NCI-H146 (cell line): ENCODE results near the gene DCHS2.

Source experiments
- DNase-seq: peaks from one replicate; lab custom pipeline; 2025; lab: John Stamatoyannopoulos, UW

Gene DCHS2

DNA sequence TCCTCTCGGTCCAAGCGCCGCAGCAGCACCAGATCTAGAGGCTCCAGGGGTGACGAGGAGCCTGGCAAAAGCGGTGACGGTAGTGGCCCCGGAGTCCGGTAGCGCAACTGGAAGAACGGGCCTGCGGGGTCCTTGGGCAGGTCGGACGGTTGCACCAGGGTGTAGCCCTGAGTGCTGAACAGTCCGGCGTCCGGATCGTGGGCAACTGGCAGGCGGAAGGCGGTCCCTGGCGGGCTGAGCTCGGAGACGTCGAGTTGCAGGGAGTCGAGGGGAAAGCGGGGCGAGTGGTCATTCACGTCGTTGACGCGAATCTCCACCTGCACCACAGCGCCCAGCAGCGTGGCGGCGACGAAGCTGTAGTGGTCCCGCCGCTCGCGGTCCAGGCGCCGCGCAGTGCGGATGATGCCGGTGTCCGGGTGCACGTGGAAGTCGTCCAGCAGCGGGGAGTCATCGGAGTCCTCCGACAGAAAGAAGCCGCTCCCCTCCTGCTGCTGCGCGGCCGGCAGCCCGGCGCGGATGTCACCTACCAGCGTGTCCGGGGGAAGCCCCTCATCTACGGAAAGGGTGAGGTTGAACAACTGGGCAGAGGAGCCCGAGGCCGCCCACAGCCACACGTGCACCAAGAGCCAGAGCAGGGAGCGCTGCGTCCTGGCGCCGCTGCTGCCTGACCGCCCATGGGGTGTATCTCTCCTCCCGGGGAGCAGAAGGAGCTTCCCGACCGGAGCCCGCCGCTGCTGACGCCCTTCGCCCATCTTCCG lies 837 bp downstream of the DCHS2 start:
- peak; percentile 13 for DNase-seq

- DNase-seq: no peak
Observed at GRCh38 chr4:154490234-154490582, 1.4 kb downstream of the DCHS2 start.

- no peak for DNase-seq
Observed at GRCh38 chr4:154489558-154490233, 1.9 kb downstream of the DCHS2 start.

- DNase-seq: no peak
Observed at GRCh38 chr4:154487145-154487544, 4.5 kb downstream of the DCHS2 start.

DNA sequence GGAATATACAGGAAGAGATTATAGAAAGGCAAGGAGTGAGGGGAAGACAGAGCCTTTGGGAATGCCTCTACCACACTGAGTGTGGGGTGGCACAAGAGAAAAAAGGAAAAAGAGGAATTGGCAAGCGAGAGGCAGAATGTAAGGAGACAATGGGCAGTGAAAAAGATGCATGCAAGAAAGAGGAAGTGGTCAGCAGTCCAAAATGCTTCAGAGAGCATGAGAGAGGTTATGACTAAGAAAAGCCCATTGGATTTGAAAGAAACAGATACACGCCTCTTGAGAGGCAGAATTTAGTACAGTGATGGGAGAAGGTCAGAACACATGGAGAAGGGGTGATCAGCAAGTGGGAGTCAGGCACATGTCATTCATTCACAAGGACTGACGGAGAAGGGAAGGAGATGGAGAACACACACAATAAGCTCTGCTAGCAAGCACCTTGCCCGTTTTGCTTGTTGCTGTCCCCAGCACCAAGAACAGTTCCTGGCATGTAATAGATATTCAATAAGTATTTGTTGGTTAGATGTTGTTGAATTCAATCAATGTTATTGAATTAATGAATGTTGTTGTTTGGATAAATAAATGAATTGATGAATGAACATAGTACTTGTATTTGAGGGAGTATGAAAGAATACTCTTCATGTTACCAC lies 6.3 kb downstream of the DCHS2 start:
- no peak for DNase-seq

DNA sequence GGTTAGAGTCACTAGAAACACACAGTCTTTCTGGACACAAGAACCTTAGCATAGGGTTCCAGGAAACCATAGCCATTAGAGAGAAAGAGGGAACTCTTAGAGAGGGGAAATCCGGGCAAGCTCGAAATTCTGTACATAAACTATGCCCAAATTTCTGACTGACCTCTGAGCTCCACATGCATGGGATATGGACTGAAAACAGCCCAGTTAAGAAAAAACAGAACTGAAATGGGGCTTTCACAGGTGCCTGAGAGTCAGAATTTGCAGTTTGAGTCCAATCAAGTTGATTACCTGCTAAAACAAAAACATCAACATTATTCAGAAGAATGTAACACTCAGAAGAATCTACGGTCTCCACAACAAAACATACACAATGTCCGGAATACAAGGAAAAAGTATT lies 13.1 kb downstream of the DCHS2 start:
- no peak for DNase-seq

DNA sequence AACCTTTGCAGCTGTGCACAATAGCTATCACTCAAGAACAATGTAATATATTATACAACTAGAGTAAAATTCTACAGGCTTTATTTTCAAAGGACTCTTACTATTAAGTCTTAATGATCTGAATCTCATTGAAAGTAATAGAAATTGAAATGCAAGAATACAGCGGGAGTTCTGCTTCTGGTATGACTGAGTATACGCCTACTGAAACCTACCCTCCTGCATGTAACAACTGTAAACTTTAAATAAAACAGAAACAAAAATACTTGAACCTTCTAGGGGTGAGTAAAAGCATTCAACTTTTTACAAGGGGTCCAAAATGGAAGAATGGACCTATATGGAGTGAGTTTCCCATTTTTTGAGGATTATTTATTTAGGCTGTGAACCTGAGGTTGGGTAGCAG lies 13.5 kb downstream of the DCHS2 start:
- DNase-seq: no peak

DNA sequence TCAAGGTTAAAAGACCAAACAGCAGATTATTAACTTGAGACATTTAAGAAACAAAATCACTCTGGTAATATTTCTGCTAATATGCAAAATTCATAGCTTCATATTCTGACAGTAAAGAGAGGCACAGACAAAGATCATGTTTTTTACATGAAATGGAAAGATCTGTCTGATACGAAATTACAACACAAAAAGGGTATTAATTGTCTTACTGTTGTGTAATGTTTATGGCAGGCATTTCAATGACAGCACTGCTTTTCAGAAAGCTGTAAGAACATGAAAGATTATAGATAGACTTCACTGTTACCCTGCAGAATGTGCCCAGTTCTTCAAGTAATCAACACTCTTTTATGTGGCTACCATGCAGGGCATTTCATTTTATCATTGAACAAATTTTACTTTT lies 15.4 kb downstream of the DCHS2 start:
- no peak for DNase-seq

DNA sequence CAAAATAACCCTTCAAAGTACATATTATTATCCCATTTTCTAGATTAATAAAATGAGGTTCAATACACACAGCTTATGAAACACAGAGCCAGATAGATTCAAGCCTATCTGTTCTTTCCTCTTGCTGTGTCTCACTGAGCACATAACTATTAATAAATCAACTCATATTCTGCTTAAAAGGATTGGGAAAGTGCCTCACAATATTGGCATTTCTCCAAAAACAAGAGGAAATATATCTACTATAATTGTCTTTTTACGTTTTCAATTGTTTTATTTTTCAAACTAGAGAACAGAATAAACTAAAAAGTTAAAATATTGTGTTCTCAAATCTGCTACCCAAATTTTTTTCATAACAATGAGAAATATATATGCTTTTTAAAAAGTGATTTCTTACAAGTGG lies 15.8 kb downstream of the DCHS2 start:
- no peak for DNase-seq

DNA sequence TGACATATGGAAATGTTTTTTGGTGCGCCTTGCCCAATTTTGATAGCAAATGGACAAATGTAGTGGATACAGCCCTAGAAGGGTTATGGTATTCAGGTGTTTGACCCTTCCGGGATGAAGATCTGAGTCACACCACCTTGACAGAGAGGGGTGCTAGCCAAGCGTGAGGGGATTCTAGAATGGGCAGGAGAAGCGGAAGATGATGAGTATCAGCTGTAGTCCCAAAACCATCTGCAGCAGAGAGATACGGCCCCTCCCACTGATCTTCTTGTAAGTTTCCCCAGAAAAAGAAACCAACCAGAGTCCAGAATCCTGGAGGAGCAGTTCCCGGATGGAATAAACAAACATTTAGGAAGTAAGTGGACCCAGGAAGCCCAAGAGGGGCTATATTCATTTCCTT lies 18.1 kb downstream of the DCHS2 start:
- no peak for DNase-seq

DNA sequence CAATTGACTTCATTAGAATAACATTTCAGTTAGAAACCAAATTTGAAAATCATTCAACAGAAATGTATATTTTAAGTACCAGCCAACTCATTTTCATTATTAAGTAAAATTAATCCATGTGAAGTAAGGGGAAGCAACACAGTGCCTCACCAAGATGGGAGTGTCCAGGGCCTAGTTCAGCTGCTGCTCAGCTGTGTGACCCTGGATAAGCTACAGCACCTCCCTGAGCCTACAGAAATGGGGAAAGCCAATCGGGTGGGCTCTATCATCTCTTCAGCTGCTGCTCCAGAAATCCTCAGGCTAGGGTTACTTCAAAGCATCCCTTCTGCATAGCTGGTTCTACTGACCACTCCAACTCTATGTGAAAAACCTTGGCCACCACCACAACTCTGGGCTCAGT lies 18.7 kb downstream of the DCHS2 start:
- no peak for DNase-seq

GRCh38 chr4:154471526-154472331 lies 19.9 kb downstream of the DCHS2 start:
- no peak for DNase-seq

GRCh38 chr4:154471032-154471431 lies 20.6 kb downstream of the DCHS2 start:
- no peak for DNase-seq

DNA sequence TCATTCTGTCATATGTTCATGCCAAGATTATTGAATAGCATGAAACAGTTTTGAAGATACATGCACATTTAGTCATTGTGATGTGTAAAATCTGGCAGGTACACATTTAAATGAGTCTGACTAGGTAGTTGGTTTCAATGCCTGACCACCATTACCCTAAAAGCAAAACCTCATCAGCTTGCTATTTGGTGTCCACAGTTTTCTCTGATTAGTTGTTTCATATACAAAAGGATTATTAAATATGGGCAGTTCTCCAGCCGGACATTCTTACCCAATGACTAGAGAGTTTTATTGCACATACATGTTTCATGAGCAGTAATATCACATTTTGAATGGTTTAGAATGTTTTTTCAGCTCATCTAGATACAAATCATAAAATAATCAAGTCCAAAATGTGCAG lies 23.7 kb downstream of the DCHS2 start:
- no peak for DNase-seq

- no peak for DNase-seq
Observed at GRCh38 chr4:154466336-154466735, 25.3 kb downstream of the DCHS2 start.

DNA sequence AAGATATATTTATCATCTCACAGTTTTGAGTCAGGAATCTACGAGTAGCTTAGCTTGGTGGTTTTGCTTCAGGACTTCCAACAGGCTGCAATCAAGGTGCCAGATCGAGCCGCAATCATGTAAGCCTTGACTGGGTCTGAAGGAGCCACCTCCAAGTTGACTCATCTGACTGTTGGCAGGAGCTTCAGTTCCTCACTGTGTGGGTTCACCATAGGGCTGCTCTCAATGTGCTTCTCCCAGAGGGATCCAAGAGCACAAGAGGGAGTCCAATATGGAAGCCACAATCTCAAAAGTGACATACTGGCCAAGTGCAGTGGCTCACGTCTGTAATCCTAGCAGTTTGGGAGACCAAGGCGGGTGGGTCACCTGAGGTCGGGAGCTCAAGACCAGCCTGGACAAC lies 26.5 kb downstream of the DCHS2 start:
- no peak for DNase-seq

- no peak for DNase-seq
Observed at GRCh38 chr4:154464654-154465053, 26.9 kb downstream of the DCHS2 start.

GRCh38 chr4:154462081-154462810 lies 29.4 kb downstream of the DCHS2 start:
- DNase-seq: no peak

- DNase-seq: no peak
Observed at GRCh38 chr4:154457471-154457870, 34.1 kb downstream of the DCHS2 start.

GRCh38 chr4:154456889-154457288 lies 34.7 kb downstream of the DCHS2 start:
- DNase-seq: no peak

GRCh38 chr4:154456240-154456639 lies 35.4 kb downstream of the DCHS2 start:
- DNase-seq: no peak

- DNase-seq: no peak
Observed at GRCh38 chr4:154455111-154455510, 36.5 kb downstream of the DCHS2 start.
